CD14-positive monocyte (primary cell): ENCODE measurements around the gene SFXN2. TPM values are rescaled to one million over a fixed set of nuclear protein-coding genes. Genes with fewer than 3 reads are reported as not detected.

Source experiments
- DNase-seq, 3 donors: peaks; one replicate each; pipeline ENCODE4 v3.0.0-alpha.2; 2011 to 2022
- H2AFZ ChIP-seq: 2 replicates; pipeline ENCODE4 v1.6.0; 2012; ENCODE audit warnings: mild to moderate bottlenecking, low read depth, low read length, inconsistent platforms; ENCODE audit not compliant: insufficient read depth, poor library complexity, severe bottlenecking
- H3K27ac ChIP-seq, 2 donors: 1 replicate in 1 of 2; 2 replicates in 1 of 2; pipeline ENCODE4 v1.5.1; 2012 to 2013; ENCODE audit warnings: low read length in 2 of 2, control low read depth in 1 of 2, inconsistent platforms in 1 of 2, low read depth in 1 of 2, mild to moderate bottlenecking in 1 of 2
- H3K27me3 ChIP-seq, 2 donors: one replicate each; pipeline versions ENCODE4 v1.6.0 to v1.6.1; 2011 to 2013; ENCODE audit warnings: low read length in 2 of 2; ENCODE audit not compliant: control insufficient read depth in 2 of 2, insufficient read depth in 2 of 2
- H3K36me3 ChIP-seq, 2 donors: replicated peaks in 1 of 2; 1 replicate in 1 of 2; 2 replicates in 1 of 2; pipeline versions ENCODE4 v1.5.1 to v1.6.1; 2012 to 2013; ENCODE audit warnings: low read length in 2 of 2, control low read depth in 1 of 2, inconsistent platforms in 1 of 2, mild to moderate bottlenecking in 1 of 2; ENCODE audit not compliant: insufficient read depth in 2 of 2, control insufficient read depth in 1 of 2
- H3K4me1 ChIP-seq, 2 donors: 1 replicate in 1 of 2; 2 replicates in 1 of 2; pipeline versions ENCODE4 v1.5.1 to v1.6.1; 2012 to 2013; ENCODE audit warnings: low read length in 2 of 2, control low read depth in 1 of 2, inconsistent platforms in 1 of 2, mild to moderate bottlenecking in 1 of 2, moderate library complexity in 1 of 2; ENCODE audit not compliant: insufficient read depth in 2 of 2, control insufficient read depth in 1 of 2
- H3K4me2 ChIP-seq: replicated peaks from 2 replicates; pipeline ENCODE3; 2012; ENCODE audit warnings: low read length, moderate library complexity, mild to moderate bottlenecking; ENCODE audit not compliant: poor library complexity, severe bottlenecking; ENCODE audit errors: extremely low read depth
- H3K4me3 ChIP-seq, 3 experiments: fragments of 200-600 bp in 1 of 3; sonication (generic) in 1 of 3; replicated peaks in 1 of 3; 1 replicate in 2 of 3; 2 replicates in 1 of 3; pipeline ENCODE4 v1.5.1; 2011 to 2013; ENCODE audit warnings: low read length in 3 of 3, mild to moderate bottlenecking in 3 of 3, control low read depth in 2 of 3, low read depth in 2 of 3, inconsistent platforms in 1 of 3, moderate library complexity in 1 of 3
- H3K79me2 ChIP-seq: 2 replicates; pipeline ENCODE4 v1.6.0; 2012; ENCODE audit warnings: mild to moderate bottlenecking, control low read depth, inconsistent platforms, low read length, moderate library complexity; ENCODE audit not compliant: insufficient read depth
- H3K9ac ChIP-seq: 2 replicates; pipeline ENCODE4 v1.6.0; 2017; ENCODE audit warnings: low read length, mild to moderate bottlenecking; ENCODE audit not compliant: insufficient read depth, poor library complexity, severe bottlenecking
- H3K9me3 ChIP-seq, 2 donors: replicated peaks in 1 of 2; 1 replicate in 1 of 2; 2 replicates in 1 of 2; pipeline versions ENCODE4 v1.5.1 to v1.6.1; 2012 to 2013; ENCODE audit warnings: low read length in 2 of 2, control low read depth in 1 of 2; ENCODE audit not compliant: control insufficient read depth in 1 of 2, insufficient read depth in 1 of 2
- H4K20me1 ChIP-seq: 2 replicates; pipeline ENCODE4 v1.6.0; 2012; ENCODE audit warnings: mild to moderate bottlenecking, low read length, control low read depth, moderate library complexity; ENCODE audit not compliant: insufficient read depth
- H3K27ac Mint-ChIP-seq, 7 donors: one replicate each; pipeline ENCODE4 v1.8.0; 2020; ENCODE audit warnings: mild to moderate bottlenecking in 7 of 7, mixed read lengths in 7 of 7, moderate library complexity in 6 of 7, inconsistent platforms in 2 of 7
- H3K27me3 Mint-ChIP-seq, 3 donors: one replicate each; pipeline ENCODE4 v1.8.0; 2021 to 2022; ENCODE audit warnings: low read depth in 3 of 3, mild to moderate bottlenecking in 3 of 3, mixed read lengths in 3 of 3, moderate library complexity in 3 of 3, inconsistent platforms in 1 of 3
- H3K36me3 Mint-ChIP-seq, 2 donors: one replicate each; pipeline ENCODE4 v1.8.0; 2020; ENCODE audit warnings: mixed read lengths in 2 of 2, inconsistent platforms in 1 of 2, mild to moderate bottlenecking in 1 of 2
- H3K4me1 Mint-ChIP-seq: one replicate; pipeline ENCODE4 v1.8.0; 2020; ENCODE audit warnings: mild to moderate bottlenecking, mixed read lengths
- H3K4me3 Mint-ChIP-seq, 2 donors: one replicate each; pipeline ENCODE4 v1.8.0; 2020; ENCODE audit warnings: mild to moderate bottlenecking in 2 of 2, mixed read lengths in 2 of 2, moderate library complexity in 1 of 2
- H3K9me3 Mint-ChIP-seq, 7 donors: one replicate each; pipeline ENCODE4 v1.8.0; 2020 to 2022; ENCODE audit warnings: mixed read lengths in 7 of 7, mild to moderate bottlenecking in 6 of 7, moderate library complexity in 6 of 7, inconsistent platforms in 2 of 7
- WGBS: methylation state at CpG from one replicate; pipeline ENCODE4 v1.1.5; 2013; ENCODE audit warnings: missing lambda C conversion rate; ENCODE audit not compliant: insufficient coverage; 5-methylcytosine and 5-hydroxymethylcytosine counted together
- intact Hi-C, 2 donors: fragments of 100-400 bp; cut with micrococcal nuclease; formaldehyde crosslinking; loops; one replicate each; pipeline versions ENCODE4 v1.15.0 to v1.15.1; 2023
- polyA plus RNA-seq, 3 donors: library from polyadenylated mRNA; depleted of rRNA in 1 of 3; unstranded in 2 of 3; stranded (reverse) in 1 of 3; fragments of 300-500 nt in 2 of 3; fragments of >200 nt in 1 of 3; fragmentation: Illumina TruSeq in 2 of 3; gene quantifications; 1 replicate in 2 of 3; 2 replicates in 1 of 3; pipeline ENCODE4 v1.2.3, GENCODE V29; 2012 to 2021
- TF ChIP-seq, protein P1 (sequence below): fragments of 200-600 bp; IDR thresholded peaks from one replicate; pipeline ENCODE4 v1.8.0; 2022; ENCODE audit warnings: antibody characterized with exemption, mild to moderate bottlenecking

Gene SFXN2
- polyA plus RNA-seq, 3 donors: 1.3 to 2.0 (median 1.8) TPM

DNA sequence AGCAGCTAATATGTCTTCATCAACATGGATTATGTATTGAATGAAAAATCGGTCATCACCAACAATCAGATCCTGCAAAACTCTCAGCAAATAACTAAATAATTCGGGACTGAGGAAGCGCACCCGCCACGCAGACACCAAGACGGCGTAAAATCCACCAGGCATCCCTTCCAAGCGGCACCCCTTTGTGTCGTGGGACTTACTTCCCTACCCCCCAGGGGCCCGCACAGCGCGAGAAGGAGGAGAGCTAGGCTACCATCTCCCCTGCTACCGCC is 960 bp upstream of the SFXN2 start:
- Histone ChIP-seq H3K27ac (peak overlapping the region; percentile 79 to 95), H3K79me2 (peaks cover 39% of the 10 kb centered on the region), H3K4me1 (peaks cover 14 to 24% of the 10 kb centered on the region in 2 donors), H3K4me3 (peak overlapping the region; percentile 84 to 98 (median 89)), H3K9ac (peak overlapping the region; percentile 96), H2AFZ (peak overlapping the region; percentile 99), H3K9me3 (no peaks in the 10 kb centered on the region), H3K27me3 (no peaks in the 10 kb centered on the region), H3K36me3 (no peaks in the 10 kb centered on the region), H3K4me2 (peak overlapping the region; percentile 85), H4K20me1 (no peaks in the 10 kb centered on the region)
- Mint-ChIP-seq H3K27me3 (peaks cover 0 to 3% (median 2%) of the 10 kb centered on the region in 3 donors), H3K9me3 (peaks cover 0 to 1% (median 0%) of the 10 kb centered on the region in 7 donors), H3K36me3 (no peaks in the 10 kb centered on the region), H3K27ac (peak overlapping the region; percentile 63 to 94 (median 93)), H3K4me1 (peaks cover 26% of the 10 kb centered on the region), H3K4me3 (peak overlapping the region; percentile 98)
- intact Hi-C loops: loop anchor here in 1 of 2 donors (5.0 kb wide), 1 partner anchor 66 kb away; no protein-coding TSS in a partner anchor
- TF ChIP-seq, protein P1, sequence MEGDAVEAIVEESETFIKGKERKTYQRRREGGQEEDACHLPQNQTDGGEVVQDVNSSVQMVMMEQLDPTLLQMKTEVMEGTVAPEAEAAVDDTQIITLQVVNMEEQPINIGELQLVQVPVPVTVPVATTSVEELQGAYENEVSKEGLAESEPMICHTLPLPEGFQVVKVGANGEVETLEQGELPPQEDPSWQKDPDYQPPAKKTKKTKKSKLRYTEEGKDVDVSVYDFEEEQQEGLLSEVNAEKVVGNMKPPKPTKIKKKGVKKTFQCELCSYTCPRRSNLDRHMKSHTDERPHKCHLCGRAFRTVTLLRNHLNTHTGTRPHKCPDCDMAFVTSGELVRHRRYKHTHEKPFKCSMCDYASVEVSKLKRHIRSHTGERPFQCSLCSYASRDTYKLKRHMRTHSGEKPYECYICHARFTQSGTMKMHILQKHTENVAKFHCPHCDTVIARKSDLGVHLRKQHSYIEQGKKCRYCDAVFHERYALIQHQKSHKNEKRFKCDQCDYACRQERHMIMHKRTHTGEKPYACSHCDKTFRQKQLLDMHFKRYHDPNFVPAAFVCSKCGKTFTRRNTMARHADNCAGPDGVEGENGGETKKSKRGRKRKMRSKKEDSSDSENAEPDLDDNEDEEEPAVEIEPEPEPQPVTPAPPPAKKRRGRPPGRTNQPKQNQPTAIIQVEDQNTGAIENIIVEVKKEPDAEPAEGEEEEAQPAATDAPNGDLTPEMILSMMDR: no peak
- 0% methylated on average over 11 of the region's 13 CpGs for WGBS
- peak; percentile 67 to 77 (median 75) for DNase-seq

- H3K4me2 ChIP-seq: peak within 1 kb of the TSS; percentile 85
- peak within 1 kb of the TSS; percentile 96 for H3K9ac ChIP-seq
- H3K9me3 ChIP-seq: no peaks in the 10 kb centered on the region
- H4K20me1 ChIP-seq: no peaks in the 10 kb centered on the region
- H3K27me3 ChIP-seq: no peaks in the 10 kb centered on the region
- H2AFZ ChIP-seq: peak within 1 kb of the TSS; percentile 99
- under 1% methylated on average over 62 of the region's 62 CpGs for WGBS
- Mint-ChIP-seq H3K4me3 (peak within 1 kb of the TSS; percentile 98), H3K9me3 (peaks cover 0 to 1% (median 0%) of the 10 kb centered on the region in 7 donors), H3K27me3 (peaks cover 0 to 3% (median 2%) of the 10 kb centered on the region in 3 donors), H3K27ac (peak within 1 kb of the TSS; percentile 65 to 94 (median 93)), H3K36me3 (no peaks in the 10 kb centered on the region), H3K4me1 (peaks cover 29% of the 10 kb centered on the region)
- TF ChIP-seq, protein P1: peak; percentile 73
- peaks cover 14 to 27% of the 10 kb centered on the region in 2 donors for H3K4me1 ChIP-seq
- H3K27ac ChIP-seq: peak within 1 kb of the TSS; percentile 79 to 95
- peak; percentile 95 to 98 (median 96) for DNase-seq
- peak within 1 kb of the TSS; percentile 84 to 98 (median 89) for H3K4me3 ChIP-seq
- no peaks in the 10 kb centered on the region for H3K36me3 ChIP-seq
- peaks cover 39% of the 10 kb centered on the region for H3K79me2 ChIP-seq
- intact Hi-C loops: loop anchor here in 1 of 2 donors (5.0 kb wide), 1 partner anchor 67 kb away; no protein-coding TSS in a partner anchor
Measured at GRCh38 chr10:102713814-102714620, 419 bp upstream of the SFXN2 start, which contains the start of gene ARL3. TSS of gene ARL3 (minus strand) at chr10:102714397. CDS start at chr10:102714275, 122 bp downstream.
